ENCODE results near the gene PCDH9. TPM values are rescaled to one million over a fixed set of nuclear protein-coding genes. Genes with fewer than 3 reads are reported as not detected.

PCDH9 gene
- total and polyA plus RNA-seq, 5 donors, result 5.1 to 30.0 (median 27.8) TPM

- H3K4me3 ChIP-seq (ENCODE audit: low read length), result no peak overlapping the region
- DNase-seq, result no peak
- no peak for ATAC-seq
- H3K9me3 ChIP-seq (ENCODE audit: control insufficient read depth, low read length), result no peaks in the 10 kb centered on the region
- H3K27ac ChIP-seq (ENCODE audit: low read length), result no peak overlapping the region
- no peaks in the 10 kb centered on the region for H3K4me1 ChIP-seq (ENCODE audit: control insufficient read depth, insufficient read depth, low read length)
- WGBS, result 57% methylated on average over 3 of the region's 3 CpGs
- intact Hi-C loops (cut with DNase I), result no loop called here
- no peaks in the 10 kb centered on the region for H3K27me3 ChIP-seq (ENCODE audit: control insufficient read depth, insufficient read depth)
Measured at GRCh38 chr13:66462187-66462586, 767.9 kb downstream of the PCDH9 start.

DNA sequence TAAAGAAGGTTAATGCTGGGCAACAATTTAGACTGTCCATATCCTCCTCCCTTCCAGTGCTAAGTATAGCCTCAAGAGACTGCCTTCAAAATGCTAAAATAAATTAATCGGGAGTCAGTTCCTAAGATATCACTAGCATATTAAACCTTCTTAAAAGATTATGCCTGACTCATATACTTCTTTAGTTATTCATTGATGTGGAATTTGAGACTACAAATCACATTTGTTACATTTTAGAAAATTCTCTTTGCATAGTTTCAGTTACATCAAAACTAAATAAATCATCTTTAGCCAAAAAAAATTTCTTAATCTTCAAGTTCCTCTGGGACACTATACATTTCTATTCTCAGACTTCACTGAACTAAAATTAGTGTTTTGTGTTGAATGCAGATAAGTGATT, 769.1 kb downstream of the PCDH9 start:
- intact Hi-C loops (cut with DNase I), result no loop called here
- no peak overlapping the region for H3K4me3 ChIP-seq (ENCODE audit: low read length)
- no peaks in the 10 kb centered on the region for H3K9me3 ChIP-seq (ENCODE audit: control insufficient read depth, low read length)
- no peak for DNase-seq
- H3K27me3 ChIP-seq (ENCODE audit: control insufficient read depth, insufficient read depth), result no peaks in the 10 kb centered on the region
- no peak overlapping the region for H3K27ac ChIP-seq (ENCODE audit: low read length)
- ATAC-seq, result no peak
- H3K4me1 ChIP-seq (ENCODE audit: control insufficient read depth, insufficient read depth, low read length), result no peaks in the 10 kb centered on the region
- 26% methylated on average over 1 of the region's 1 CpG for WGBS

- no peak for DNase-seq
- Histone ChIP-seq H3K4me1 (ENCODE audit: control insufficient read depth, insufficient read depth, low read length) (no peaks in the 10 kb centered on the region), H3K4me3 (ENCODE audit: low read length) (no peak overlapping the region), H3K27me3 (ENCODE audit: control insufficient read depth, insufficient read depth) (no peaks in the 10 kb centered on the region), H3K27ac (ENCODE audit: low read length) (no peak overlapping the region), H3K9me3 (ENCODE audit: control insufficient read depth, low read length) (no peaks in the 10 kb centered on the region)
- intact Hi-C loops (cut with DNase I), result loop anchor here in 1 of 4 donors (10.0 kb wide), 1 partner anchor 55 kb away; no protein-coding TSS in a partner anchor
- ATAC-seq, result no peak
- 89% methylated on average over 3 of the region's 3 CpGs for WGBS
Measured at GRCh38 chr13:66459634-66460033, 770.5 kb downstream of the PCDH9 start.

- Histone ChIP-seq H3K9me3 (ENCODE audit: control insufficient read depth, low read length) (no peaks in the 10 kb centered on the region), H3K27me3 (ENCODE audit: control insufficient read depth, insufficient read depth) (no peaks in the 10 kb centered on the region), H3K4me1 (ENCODE audit: control insufficient read depth, insufficient read depth, low read length) (no peaks in the 10 kb centered on the region), H3K27ac (ENCODE audit: low read length) (no peak overlapping the region), H3K4me3 (ENCODE audit: low read length) (no peak overlapping the region)
- no peak for DNase-seq
- 92% methylated on average over 2 of the region's 2 CpGs for WGBS
- intact Hi-C loops (cut with DNase I), result loop anchor here in 1 of 4 donors (10.0 kb wide), 1 partner anchor 54 kb away; no protein-coding TSS in a partner anchor
- ATAC-seq, result no peak
Measured at GRCh38 chr13:66459143-66459542, 771.0 kb downstream of the PCDH9 start.

DNA sequence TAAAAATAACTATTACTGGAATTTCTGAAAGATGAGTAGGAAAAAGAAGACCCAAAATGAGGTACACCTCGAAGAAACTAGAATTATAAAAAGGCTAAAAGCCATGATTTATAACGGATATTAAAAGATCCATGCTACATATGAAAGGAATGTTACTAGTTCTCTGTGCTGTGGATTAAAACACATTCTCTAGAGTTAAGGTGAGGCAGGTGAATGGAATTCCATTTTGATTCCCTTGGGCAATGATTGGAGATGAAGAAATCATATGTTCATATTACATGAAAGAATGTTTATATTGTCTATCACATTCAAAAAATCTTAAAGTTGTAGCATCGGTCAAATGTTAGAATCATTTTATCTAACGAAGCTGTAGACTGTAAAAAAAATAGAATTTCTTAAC, 783.7 kb downstream of the PCDH9 start:
- WGBS, result 90% methylated on average over 4 of the region's 4 CpGs
- no peak overlapping the region for H3K4me3 ChIP-seq (ENCODE audit: low read length)
- no peaks in the 10 kb centered on the region for H3K4me1 ChIP-seq (ENCODE audit: control insufficient read depth, insufficient read depth, low read length)
- H3K27ac ChIP-seq (ENCODE audit: low read length), result no peak overlapping the region
- H3K27me3 ChIP-seq (ENCODE audit: control insufficient read depth, insufficient read depth), result no peaks in the 10 kb centered on the region
- intact Hi-C loops (cut with DNase I), result no loop called here
- no peaks in the 10 kb centered on the region for H3K9me3 ChIP-seq (ENCODE audit: control insufficient read depth, low read length)
- ATAC-seq (no peak), DNase-seq (no peak)

DNA sequence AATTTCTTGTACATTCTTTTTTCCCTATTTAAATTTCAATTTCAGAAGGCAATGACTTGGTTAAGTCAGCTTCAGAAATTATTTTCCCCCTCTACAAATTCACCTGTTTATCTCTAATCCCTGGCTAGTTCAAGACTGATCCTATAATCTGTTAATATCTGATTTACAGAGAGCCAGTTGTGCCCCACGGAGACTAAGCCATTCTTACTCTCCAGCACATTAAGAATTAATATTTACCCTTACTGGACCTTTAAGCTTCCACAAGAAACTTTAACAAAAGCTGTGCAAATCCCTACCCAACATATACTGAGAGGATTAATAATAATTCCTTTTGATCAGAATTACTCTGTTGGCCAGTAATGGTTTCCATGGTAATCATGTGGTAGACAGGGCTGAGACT, 786.2 kb downstream of the PCDH9 start:
- WGBS, result 76% methylated on average over 1 of the region's 1 CpG
- intact Hi-C loops (cut with DNase I), result no loop called here
- no peak for ATAC-seq
- Histone ChIP-seq H3K4me1 (ENCODE audit: control insufficient read depth, insufficient read depth, low read length) (no peaks in the 10 kb centered on the region), H3K27me3 (ENCODE audit: control insufficient read depth, insufficient read depth) (no peaks in the 10 kb centered on the region), H3K27ac (ENCODE audit: low read length) (no peak overlapping the region), H3K4me3 (ENCODE audit: low read length) (no peak overlapping the region), H3K9me3 (ENCODE audit: control insufficient read depth, low read length) (no peaks in the 10 kb centered on the region)
- no peak for DNase-seq

- Histone ChIP-seq H3K4me1 (ENCODE audit: control insufficient read depth, insufficient read depth, low read length) (no peaks in the 10 kb centered on the region), H3K27me3 (ENCODE audit: control insufficient read depth, insufficient read depth) (no peaks in the 10 kb centered on the region), H3K9me3 (ENCODE audit: control insufficient read depth, low read length) (no peaks in the 10 kb centered on the region), H3K4me3 (ENCODE audit: low read length) (no peak overlapping the region), H3K27ac (ENCODE audit: low read length) (no peak overlapping the region)
- DNase-seq (no peak), ATAC-seq (no peak)
- intact Hi-C loops (cut with DNase I), result no loop called here
- WGBS, result 92% methylated on average over 3 of the region's 3 CpGs
Measured at GRCh38 chr13:66440938-66441337, 789.2 kb downstream of the PCDH9 start.

GRCh38 chr13:66430728-66431127, 799.4 kb downstream of the PCDH9 start:
- H3K27ac ChIP-seq (ENCODE audit: low read length), result no peak overlapping the region
- no peaks in the 10 kb centered on the region for H3K4me1 ChIP-seq (ENCODE audit: control insufficient read depth, insufficient read depth, low read length)
- ATAC-seq (no peak), DNase-seq (no peak)
- no peak overlapping the region for H3K4me3 ChIP-seq (ENCODE audit: low read length)
- intact Hi-C loops (cut with DNase I), result no loop called here
- no peaks in the 10 kb centered on the region for H3K9me3 ChIP-seq (ENCODE audit: control insufficient read depth, low read length)
- H3K27me3 ChIP-seq (ENCODE audit: control insufficient read depth, insufficient read depth), result no peaks in the 10 kb centered on the region

DNA sequence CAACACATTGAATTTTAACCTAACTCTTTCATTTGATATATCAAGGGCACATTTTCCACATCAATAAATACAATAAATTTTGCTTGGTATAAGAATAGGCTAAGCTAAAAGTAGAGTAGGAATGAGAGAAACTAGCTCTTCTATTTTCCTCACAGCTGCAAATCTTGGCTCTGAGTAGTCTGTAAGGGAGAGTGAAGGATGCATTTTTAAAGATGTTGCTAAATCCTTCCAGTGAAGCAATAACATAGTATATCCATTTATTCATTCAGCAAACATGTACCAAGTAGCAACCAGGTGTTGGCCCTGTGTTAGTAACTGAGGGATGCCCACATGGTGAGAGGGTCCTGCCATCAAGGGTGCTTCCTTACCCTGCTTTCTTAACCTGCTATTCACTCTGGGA, 799.9 kb downstream of the PCDH9 start:
- no peak for ATAC-seq
- Histone ChIP-seq H3K4me1 (ENCODE audit: control insufficient read depth, insufficient read depth, low read length) (no peaks in the 10 kb centered on the region), H3K27me3 (ENCODE audit: control insufficient read depth, insufficient read depth) (no peaks in the 10 kb centered on the region), H3K4me3 (ENCODE audit: low read length) (no peak overlapping the region), H3K27ac (ENCODE audit: low read length) (no peak overlapping the region), H3K9me3 (ENCODE audit: control insufficient read depth, low read length) (no peaks in the 10 kb centered on the region)
- intact Hi-C loops (cut with DNase I), result no loop called here
- no peak for DNase-seq

GRCh38 chr13:66429156-66429555, 801.0 kb downstream of the PCDH9 start:
- ATAC-seq, result no peak
- Histone ChIP-seq H3K4me1 (ENCODE audit: control insufficient read depth, insufficient read depth, low read length) (no peaks in the 10 kb centered on the region), H3K27ac (ENCODE audit: low read length) (no peak overlapping the region), H3K4me3 (ENCODE audit: low read length) (no peak overlapping the region), H3K27me3 (ENCODE audit: control insufficient read depth, insufficient read depth) (no peaks in the 10 kb centered on the region), H3K9me3 (ENCODE audit: control insufficient read depth, low read length) (no peaks in the 10 kb centered on the region)
- intact Hi-C loops (cut with DNase I), result no loop called here
- DNase-seq, result no peak

GRCh38 chr13:66427458-66427861, 802.7 kb downstream of the PCDH9 start:
- Histone ChIP-seq H3K4me3 (ENCODE audit: low read length) (no peak overlapping the region), H3K27me3 (ENCODE audit: control insufficient read depth, insufficient read depth) (no peaks in the 10 kb centered on the region), H3K4me1 (ENCODE audit: control insufficient read depth, insufficient read depth, low read length) (no peaks in the 10 kb centered on the region), H3K27ac (ENCODE audit: low read length) (no peak overlapping the region), H3K9me3 (ENCODE audit: control insufficient read depth, low read length) (no peaks in the 10 kb centered on the region)
- no peak for DNase-seq
- intact Hi-C loops (cut with DNase I), result no loop called here
- WGBS, result 75% methylated on average over 2 of the region's 2 CpGs
- ATAC-seq, result no peak

GRCh38 chr13:66425741-66426140, 804.4 kb downstream of the PCDH9 start:
- WGBS, result 54% methylated on average over 3 of the region's 3 CpGs
- Histone ChIP-seq H3K27ac (ENCODE audit: low read length) (no peak overlapping the region), H3K4me3 (ENCODE audit: low read length) (no peak overlapping the region), H3K4me1 (ENCODE audit: control insufficient read depth, insufficient read depth, low read length) (no peaks in the 10 kb centered on the region), H3K9me3 (ENCODE audit: control insufficient read depth, low read length) (no peaks in the 10 kb centered on the region), H3K27me3 (ENCODE audit: control insufficient read depth, insufficient read depth) (no peaks in the 10 kb centered on the region)
- intact Hi-C loops (cut with DNase I), result no loop called here
- ATAC-seq (no peak), DNase-seq (no peak)
